HepG2 (cell line): ENCODE measurements around the gene FGD5. TPM values are rescaled to one million over a fixed set of nuclear protein-coding genes. Genes with fewer than 3 reads are reported as not detected.

Experiments used
- ATAC-seq: fragments of 200-7000 bp; cut with Tn5 transposase; 3 replicates; pipeline ENCODE4 v1.9.1; 2020; ENCODE audit warnings: mild to moderate bottlenecking, moderate library complexity
- BruUV-seq: library from RNA; stranded (reverse); fragments of 400-500 nt; replicated peaks from 2 replicates; lab custom pipeline; 2021; lab: Mats Ljungman, UMichigan
- CTCF ChIA-PET: fragments of 300-600 bp; formaldehyde crosslinking; extraction: SDS; loops from one replicate; lab custom pipeline; 2021; ENCODE audit warnings: low total read pairs, inconsistent platforms, low intra/inter-chr PET ratio; lab: Yijun Ruan, JAX
- POLR2A ChIA-PET: fragments of 350-600 bp; sonication (Branson Sonifier 250); formaldehyde crosslinking; loops from one replicate; lab custom pipeline; 2020; ENCODE audit warnings: antibody characterized with exemption, inconsistent platforms; lab: Yijun Ruan, JAX
- DNase-seq: peaks from one replicate; pipeline ENCODE4 v3.0.0-alpha.2; 2015; ENCODE audit warnings: low spot score
- FAIRE-seq: peaks from 3 replicates; lab custom pipeline; 2011; peaks lifted over from hg19 to GRCh38; lab: Jason Lieb, UNC
- H2AFZ ChIP-seq: one replicate; pipeline ENCODE4 v1.6.1; 2011; ENCODE audit warnings: low read length, inconsistent platforms
- H3K27ac ChIP-seq: fragments of 300-600 bp; 3 replicates; pipeline ENCODE4 v1.8.0; 2011; ENCODE audit warnings: mixed run types, mild to moderate bottlenecking, mixed read lengths, low read length, inconsistent platforms; ENCODE audit not compliant: insufficient read depth; ENCODE audit errors: extremely low read length
- H3K27me3 ChIP-seq, 2 experiments: fragments of 200-600 bp in 1 of 2; 2 replicates in 1 of 2; 3 replicates in 1 of 2; pipeline versions ENCODE4 v1.6.0 to v1.8.0; 2011; ENCODE audit warnings: low read length in 2 of 2, mild to moderate bottlenecking in 2 of 2, moderate library complexity in 2 of 2, inconsistent platforms in 1 of 2; ENCODE audit not compliant: insufficient read depth in 2 of 2, control insufficient read depth in 1 of 2
- H3K36me3 ChIP-seq, 2 experiments: fragments of 200-600 bp in 1 of 2; replicated peaks in 1 of 2; 2 replicates in 1 of 2; 3 replicates in 1 of 2; pipeline versions ENCODE4 v1.5.1 to v1.8.0; 2011; ENCODE audit warnings: low read length in 2 of 2, inconsistent platforms in 1 of 2; ENCODE audit not compliant: insufficient read depth in 2 of 2, control insufficient read depth in 1 of 2
- H3K4me1 ChIP-seq: 2 replicates; pipeline ENCODE4 v1.5.1; 2012; ENCODE audit warnings: low read length, inconsistent platforms; ENCODE audit not compliant: insufficient read depth
- H3K4me2 ChIP-seq: 2 replicates; pipeline ENCODE4 v1.6.0; 2011; ENCODE audit warnings: low read depth, low read length, inconsistent platforms
- H3K4me3 ChIP-seq, 3 experiments: fragments of 200-600 bp in 1 of 3; sonication (generic), shearing (Covaris generic) in 1 of 3; replicated peaks in 1 of 3; 2 replicates each; pipeline ENCODE4 v1.5.1; 2011 to 2016; ENCODE audit warnings: low read length in 3 of 3, inconsistent platforms in 2 of 3, low read depth in 2 of 3, mild to moderate bottlenecking in 2 of 3, control low read depth in 1 of 3, mixed read lengths in 1 of 3; ENCODE audit not compliant: insufficient read depth in 1 of 3
- H3K79me2 ChIP-seq: one replicate; pipeline ENCODE4 v1.6.1; 2011; ENCODE audit warnings: low read length, inconsistent platforms; ENCODE audit not compliant: insufficient read depth
- H3K9ac ChIP-seq: 2 replicates; pipeline ENCODE4 v1.6.0; 2011; ENCODE audit warnings: mild to moderate bottlenecking, low read depth, low read length, inconsistent platforms; ENCODE audit not compliant: insufficient read depth
- H3K9me3 ChIP-seq: 2 replicates; pipeline ENCODE4 v1.5.1; 2012; ENCODE audit warnings: mild to moderate bottlenecking, low read length
- H4K20me1 ChIP-seq: 2 replicates; pipeline ENCODE4 v1.6.0; 2011; ENCODE audit warnings: inconsistent platforms, mild to moderate bottlenecking, low read length, moderate library complexity; ENCODE audit not compliant: insufficient read depth
- BCL6 ChIP-seq: IDR thresholded peaks from 2 replicates; pipeline ENCODE4 v1.6.1; 2016; ENCODE audit warnings: missing genetic modification reagents, missing compliant biosample characterization
- EP300 ChIP-seq, 3 experiments: sonication (generic) in 1 of 3; formaldehyde crosslinking in 1 of 3; IDR thresholded peaks; 2 replicates each; pipeline versions ENCODE4 v1.5.1 to v1.6.1; 2011 to 2020; ENCODE audit warnings: low read depth in 2 of 3, low read length in 2 of 3, borderline replicate concordance in 1 of 3, improper control_type of control experiment in 1 of 3, mild to moderate bottlenecking in 1 of 3, missing genetic modification reagents in 1 of 3, moderate library complexity in 1 of 3
- THYN1 ChIP-seq: sonication (generic); formaldehyde crosslinking; IDR thresholded peaks from 2 replicates; pipeline ENCODE4 v1.8.1; 2023; ENCODE audit warnings: low read depth, mild to moderate bottlenecking, moderate library complexity, missing genetic modification reagents, borderline replicate concordance
- ZBTB2 ChIP-seq: sonication (generic); formaldehyde crosslinking; IDR thresholded peaks from 2 replicates; pipeline ENCODE4 v1.8.0; 2022; ENCODE audit warnings: low read depth, missing genetic modification reagents
- ZNF607 ChIP-seq: sonication (generic); formaldehyde crosslinking; IDR thresholded peaks from 2 replicates; pipeline ENCODE4 v1.5.1; 2020; ENCODE audit warnings: missing genetic modification reagents, mild to moderate bottlenecking, borderline replicate concordance
- ZNF850 ChIP-seq: sonication (generic); formaldehyde crosslinking; conservative IDR thresholded peaks from 2 replicates; pipeline ENCODE4 v1.9.0; 2021; ENCODE audit warnings: mild to moderate bottlenecking, missing genetic modification reagents
- WGBS: methylation state at CpG from one replicate; pipeline ENCODE4 v1.1.6; 2017; ENCODE audit warnings: low lambda C conversion rate; 5-methylcytosine and 5-hydroxymethylcytosine counted together
- in situ Hi-C: cut with HindIII; loops from 2 replicates; pipeline ENCODE4 v1.10.0; 2017; ENCODE audit warnings: low pct_unique_long_range_greater_than_20kb; ENCODE audit not compliant: extremely low pct_ligation_motif_present
- intact Hi-C: fragments of 100-400 bp; cut with micrococcal nuclease; formaldehyde crosslinking; loops from one replicate; pipeline ENCODE4 v1.10.0; 2022; ENCODE audit not compliant: unreplicated experiment
- polyA plus RNA-seq, 8 experiments: library from polyadenylated mRNA; depleted of rRNA in 3 of 8; stranded (reverse) in 7 of 8; unstranded in 1 of 8; fragments of >200 nt; fragmentation: Illumina TruSeq in 4 of 8; extraction: Trizol in 4 of 8; gene quantifications; 2 replicates each; pipeline versions ENCODE4 v1.2.1 to v1.2.3, GENCODE V29; 2011 to 2016; ENCODE audit warnings: low read depth in 4 of 8, missing spikeins in 1 of 8, mixed read lengths in 1 of 8; ENCODE audit not compliant: insufficient read depth in 1 of 8
- total RNA-seq, 5 experiments: library from RNA; depleted of rRNA; stranded (reverse); fragments of >200 nt; fragmentation: Illumina TruSeq; extraction: Trizol; gene quantifications; 2 replicates each; pipeline ENCODE4 v1.2.3, GENCODE V29; 2016; ENCODE audit warnings: low read depth in 1 of 5
- TF ChIP-seq, protein P1 (sequence below): sonication (generic); formaldehyde crosslinking; IDR thresholded peaks from 2 replicates; pipeline ENCODE4 v1.8.1; 2022; ENCODE audit warnings: mild to moderate bottlenecking, missing genetic modification reagents
- TF ChIP-seq, protein P2 (sequence below): IDR thresholded peaks from 2 replicates; pipeline ENCODE4 v1.6.1; 2016

Gene FGD5
- total and polyA plus RNA-seq, 2 of the 13 experiments (the other 11 are each of a cell fraction or from before 2014, with no cell fraction given) = 0.17 TPM; not detected in 1

- Histone ChIP-seq H2AFZ (no peak overlapping the region), H3K9ac (no peak overlapping the region), H4K20me1 (no peaks in the 10 kb centered on the region), H3K36me3 (no peaks in the 10 kb centered on the region), H3K4me2 (no peak overlapping the region), H3K27ac (no peak overlapping the region), H3K27me3 (peaks cover 0 to 60% of the 10 kb centered on the region in 2 experiments; a peak in 3 of 5 replicates), H3K79me2 (no peaks in the 10 kb centered on the region), H3K9me3 (no peaks in the 10 kb centered on the region), H3K4me1 (peaks cover 22% of the 10 kb centered on the region), H3K4me3 (no peak overlapping the region)
- FAIRE-seq (no peak), DNase-seq (no peak), ATAC-seq (no peak)
- in situ Hi-C loops = no loop called here
- ChIA-PET CTCF (no interaction called here), POLR2A (no interaction called here)
- TF ChIP-seq THYN1 (CRISPR knock-in tag) = no peak
- TF ChIP-seq ZNF607 (CRISPR knock-in tag) = no peak
- no peak for TF ChIP-seq EP300 (IDR thresholded peaks at IDR 0.05; ENCODE audit: low read depth in 2 of 2, low read length in 2 of 2)
- no peak for TF ChIP-seq EP300 (CRISPR knock-in tag; IDR thresholded peaks at IDR 0.05; ENCODE audit: borderline replicate concordance)
- TF ChIP-seq ZBTB2 (CRISPR knock-in tag) = no peak
- TF ChIP-seq BCL6 = no peak
- no peak for TF ChIP-seq ZNF850 (CRISPR knock-in tag)
- TF ChIP-seq, protein P1, sequence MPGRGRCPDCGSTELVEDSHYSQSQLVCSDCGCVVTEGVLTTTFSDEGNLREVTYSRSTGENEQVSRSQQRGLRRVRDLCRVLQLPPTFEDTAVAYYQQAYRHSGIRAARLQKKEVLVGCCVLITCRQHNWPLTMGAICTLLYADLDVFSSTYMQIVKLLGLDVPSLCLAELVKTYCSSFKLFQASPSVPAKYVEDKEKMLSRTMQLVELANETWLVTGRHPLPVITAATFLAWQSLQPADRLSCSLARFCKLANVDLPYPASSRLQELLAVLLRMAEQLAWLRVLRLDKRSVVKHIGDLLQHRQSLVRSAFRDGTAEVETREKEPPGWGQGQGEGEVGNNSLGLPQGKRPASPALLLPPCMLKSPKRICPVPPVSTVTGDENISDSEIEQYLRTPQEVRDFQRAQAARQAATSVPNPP (CRISPR knock-in tag) = no peak
- TF ChIP-seq, protein P2, sequence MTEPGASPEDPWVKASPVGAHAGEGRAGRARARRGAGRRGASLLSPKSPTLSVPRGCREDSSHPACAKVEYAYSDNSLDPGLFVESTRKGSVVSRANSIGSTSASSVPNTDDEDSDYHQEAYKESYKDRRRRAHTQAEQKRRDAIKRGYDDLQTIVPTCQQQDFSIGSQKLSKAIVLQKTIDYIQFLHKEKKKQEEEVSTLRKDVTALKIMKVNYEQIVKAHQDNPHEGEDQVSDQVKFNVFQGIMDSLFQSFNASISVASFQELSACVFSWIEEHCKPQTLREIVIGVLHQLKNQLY (CRISPR knock-in tag) = no peak
- intact Hi-C loops = no loop called here
- BruUV-seq = no TSS peak
- WGBS = 25% methylated on average over 10 of the region's 14 CpGs
Observed at GRCh38 chr3:14832975-14833722, 14.4 kb downstream of the FGD5 start.
